Esophagus squamous epithelium (tissue), 4 donors: Measurements from ENCODE around the gene UQCC2.

Source experiments
- POLR2A ChIP-seq, 4 donors: fragments of 450-650 bp; IDR thresholded peaks; one replicate each; pipeline ENCODE4 v1.6.1; 2017; ENCODE audit warnings: antibody characterized with exemption in 4 of 4, mild to moderate bottlenecking in 4 of 4, moderate library complexity in 3 of 4
- TF ChIP-seq, protein P1 (sequence below), 6 experiments: fragments of 450-650 bp in 4 of 6; fragments of 200-600 bp in 2 of 6; sonication (generic) in 2 of 6; IDR thresholded peaks; one replicate each; pipeline ENCODE4 v1.5.1; 2016 to 2019; ENCODE audit warnings: antibody characterized with exemption in 6 of 6, mild to moderate bottlenecking in 4 of 6, moderate library complexity in 4 of 6

DNA sequence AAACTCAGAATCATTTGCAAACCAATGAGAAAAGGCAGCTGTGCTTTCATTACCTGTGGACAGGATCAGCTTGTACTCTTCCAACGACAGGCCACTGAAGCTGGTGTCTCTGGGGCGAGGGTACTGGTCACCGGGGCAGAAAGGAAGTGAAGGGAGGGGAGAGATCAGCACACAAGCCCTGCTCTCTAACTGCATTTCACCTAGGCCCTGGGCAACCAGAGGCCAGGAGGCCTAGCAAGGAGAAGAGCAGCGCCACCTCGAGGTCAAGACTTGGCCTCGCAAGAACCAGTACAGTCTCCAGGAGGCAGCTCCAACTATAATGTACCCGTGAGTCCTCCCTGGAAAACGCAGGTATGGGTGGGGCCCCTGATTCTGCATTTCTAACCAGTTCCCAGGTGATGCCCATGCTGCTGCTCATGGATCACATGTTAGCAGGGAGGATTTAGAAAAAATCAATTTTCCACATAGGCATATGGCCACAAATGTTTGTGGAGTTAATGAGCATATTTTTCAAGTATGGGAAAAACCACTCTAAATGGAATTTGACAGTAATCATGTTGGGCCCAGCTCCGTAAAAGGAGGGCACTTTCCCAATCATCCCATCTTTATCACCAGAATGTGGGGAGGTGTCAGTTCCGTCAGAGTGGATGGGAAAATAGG lies 11.0 kb downstream of the UQCC2 start:
- no peak for TF ChIP-seq POLR2A (IDR thresholded peaks at IDR 0.05)
- TF ChIP-seq, protein P1, sequence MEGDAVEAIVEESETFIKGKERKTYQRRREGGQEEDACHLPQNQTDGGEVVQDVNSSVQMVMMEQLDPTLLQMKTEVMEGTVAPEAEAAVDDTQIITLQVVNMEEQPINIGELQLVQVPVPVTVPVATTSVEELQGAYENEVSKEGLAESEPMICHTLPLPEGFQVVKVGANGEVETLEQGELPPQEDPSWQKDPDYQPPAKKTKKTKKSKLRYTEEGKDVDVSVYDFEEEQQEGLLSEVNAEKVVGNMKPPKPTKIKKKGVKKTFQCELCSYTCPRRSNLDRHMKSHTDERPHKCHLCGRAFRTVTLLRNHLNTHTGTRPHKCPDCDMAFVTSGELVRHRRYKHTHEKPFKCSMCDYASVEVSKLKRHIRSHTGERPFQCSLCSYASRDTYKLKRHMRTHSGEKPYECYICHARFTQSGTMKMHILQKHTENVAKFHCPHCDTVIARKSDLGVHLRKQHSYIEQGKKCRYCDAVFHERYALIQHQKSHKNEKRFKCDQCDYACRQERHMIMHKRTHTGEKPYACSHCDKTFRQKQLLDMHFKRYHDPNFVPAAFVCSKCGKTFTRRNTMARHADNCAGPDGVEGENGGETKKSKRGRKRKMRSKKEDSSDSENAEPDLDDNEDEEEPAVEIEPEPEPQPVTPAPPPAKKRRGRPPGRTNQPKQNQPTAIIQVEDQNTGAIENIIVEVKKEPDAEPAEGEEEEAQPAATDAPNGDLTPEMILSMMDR (IDR thresholded peaks at IDR 0.05): peak in 5 of 6 experiments; percentile 67 to 88 (median 76)
